Globus pallidus (tissue), 1 donor: Measurements from ENCODE around the gene P2RX6.

ENCODE experiments used
- DNase-seq: peaks from one replicate; pipeline ENCODE4 v3.0.0-alpha.2; 2015; ENCODE audit warnings: low spot score

The P2RX6 gene

DNA sequence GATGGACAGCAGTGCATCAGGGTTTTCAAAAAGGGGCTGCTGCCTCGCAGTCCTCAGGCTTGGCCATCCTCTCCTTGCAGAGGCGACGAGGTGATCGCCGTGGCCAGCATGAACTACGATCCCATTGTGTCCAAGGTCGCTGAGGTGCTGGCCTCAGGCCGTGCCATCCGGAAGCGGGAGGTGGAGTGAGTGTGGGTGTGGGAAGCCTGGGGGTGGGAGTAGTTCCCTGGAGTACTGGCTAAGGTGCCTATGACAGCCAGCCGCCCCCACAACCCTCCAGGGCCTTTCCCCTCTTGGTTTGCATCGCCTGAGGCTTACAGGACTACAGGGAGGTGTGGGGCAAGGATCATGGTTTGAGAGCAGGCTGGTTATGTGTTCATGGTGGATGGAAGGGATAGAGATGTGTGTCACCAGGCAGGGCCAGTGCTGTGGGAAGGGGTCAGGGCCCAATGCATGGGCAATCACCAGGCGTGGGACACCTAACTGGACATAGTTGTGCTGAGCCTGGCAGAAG lies 35.0 kb upstream of the P2RX6 start:
- DNase-seq, result no peak

DNA sequence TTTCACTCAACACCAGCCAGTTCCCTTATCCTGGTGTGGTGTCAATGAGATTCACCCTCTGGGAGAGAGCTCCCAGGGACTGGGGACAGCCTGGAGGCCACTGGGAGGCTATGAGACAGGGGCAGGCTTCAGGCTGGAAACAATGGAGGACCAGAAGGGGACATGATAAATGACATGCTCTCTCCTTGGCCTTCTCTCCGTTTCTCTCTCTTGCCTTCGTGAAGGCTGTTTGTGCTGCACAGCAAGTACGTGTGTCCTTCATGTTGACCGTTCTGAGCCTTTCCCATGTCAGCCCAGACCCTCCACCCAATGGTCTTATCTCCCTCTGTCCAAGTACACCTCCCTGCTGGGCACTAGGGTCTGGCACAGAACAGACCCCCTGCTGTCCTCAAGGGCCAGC lies 34.4 kb upstream of the P2RX6 start:
- no peak for DNase-seq

DNA sequence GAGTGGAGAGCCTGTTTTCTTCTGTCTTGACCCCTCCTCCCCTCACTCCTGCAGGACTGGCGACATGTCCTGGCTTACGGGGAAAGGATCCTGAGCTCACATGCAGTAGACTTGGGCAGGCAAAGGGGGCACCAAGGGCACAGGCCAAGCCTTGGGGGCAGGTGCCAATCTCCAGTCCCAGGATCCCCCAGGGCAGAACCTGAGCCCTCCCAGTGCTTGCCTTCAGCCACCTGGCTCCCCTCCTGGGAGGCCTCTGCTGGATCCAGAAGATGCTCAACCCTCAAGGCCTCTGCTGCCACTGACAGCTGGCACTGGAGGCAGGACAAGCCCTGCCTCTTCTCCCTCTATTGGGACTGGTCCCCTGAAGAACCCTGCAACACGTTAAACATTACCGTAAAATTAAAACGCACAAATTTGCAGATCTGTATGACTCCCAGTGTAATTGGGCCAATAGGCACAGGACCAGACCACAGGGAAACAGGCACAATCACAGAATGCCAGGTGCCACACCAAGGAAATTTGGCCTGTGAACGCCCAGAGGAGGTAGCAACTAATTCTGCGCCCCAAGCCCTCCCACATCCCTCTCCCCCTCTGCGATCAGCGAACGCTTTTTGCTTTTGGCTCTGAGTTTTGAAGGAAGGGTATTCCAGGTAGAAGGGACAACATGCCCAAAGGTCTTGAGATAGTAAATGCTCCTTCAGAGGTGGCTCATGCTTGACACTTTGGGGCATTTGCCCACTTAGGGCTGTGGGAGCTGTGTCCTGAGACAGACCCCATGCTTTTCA lies 33.8 kb upstream of the P2RX6 start:
- no peak for DNase-seq

DNA sequence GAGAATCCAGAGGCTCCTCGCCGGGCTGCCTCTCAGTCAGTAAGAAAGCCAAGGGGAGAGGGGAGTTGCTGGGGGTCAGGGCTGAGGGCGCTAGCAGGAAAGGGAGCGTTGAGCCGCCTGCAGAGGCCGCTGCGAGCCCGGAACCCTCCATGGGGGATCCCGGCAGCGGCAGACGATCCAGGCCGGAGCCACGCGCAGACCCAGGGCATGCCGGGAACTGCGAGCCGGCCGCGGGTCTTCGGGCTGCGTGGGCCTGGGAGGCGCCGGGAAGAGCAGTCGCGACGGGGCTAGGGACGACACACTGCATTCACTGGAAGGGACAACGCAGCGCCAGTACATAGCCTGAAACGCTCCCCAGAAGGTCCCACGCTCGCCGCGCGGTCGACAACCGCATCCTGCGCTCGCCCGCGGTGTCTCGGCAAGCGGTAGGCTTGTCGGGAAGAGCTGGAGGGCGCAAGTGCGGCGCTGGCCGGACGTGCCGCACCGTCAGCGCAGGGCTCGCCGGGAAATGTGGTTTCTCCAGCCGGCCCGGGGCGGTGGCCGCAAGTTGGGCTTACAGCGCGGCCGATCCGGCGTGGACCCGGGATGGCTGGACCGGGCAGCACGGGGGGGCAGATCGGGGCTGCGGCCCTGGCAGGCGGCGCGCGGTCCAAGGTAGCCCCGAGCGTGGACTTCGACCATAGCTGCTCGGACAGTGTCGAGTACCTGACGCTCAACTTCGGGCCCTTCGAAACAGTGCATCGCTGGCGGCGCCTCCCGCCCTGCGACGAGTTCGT lies 33.0 kb upstream of the P2RX6 start, which contains the start of gene LZTR1:
TSS of gene LZTR1 (plus strand) at position 511 of the 776 bp plus-strand sequence. CDS start at position 586, 75 bp downstream.
- DNase-seq, result peak; percentile 86

DNA sequence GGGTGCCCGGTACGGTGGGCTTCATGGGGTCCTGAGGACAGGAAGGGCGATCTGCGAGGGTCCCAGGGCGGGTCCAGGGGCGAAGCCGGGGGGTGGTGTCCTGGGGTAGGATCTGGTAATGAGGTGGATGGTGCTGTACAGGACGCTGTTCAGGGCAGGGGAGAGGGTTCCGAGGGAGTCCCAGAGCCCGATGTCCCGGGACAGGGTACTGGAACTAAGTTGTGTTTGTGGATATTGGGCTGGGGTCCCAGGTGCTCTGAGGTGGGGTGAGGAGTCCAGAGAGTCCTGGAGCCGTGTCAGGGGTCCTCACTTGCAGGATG lies 32.4 kb upstream of the P2RX6 start:
- no peak for DNase-seq

DNA sequence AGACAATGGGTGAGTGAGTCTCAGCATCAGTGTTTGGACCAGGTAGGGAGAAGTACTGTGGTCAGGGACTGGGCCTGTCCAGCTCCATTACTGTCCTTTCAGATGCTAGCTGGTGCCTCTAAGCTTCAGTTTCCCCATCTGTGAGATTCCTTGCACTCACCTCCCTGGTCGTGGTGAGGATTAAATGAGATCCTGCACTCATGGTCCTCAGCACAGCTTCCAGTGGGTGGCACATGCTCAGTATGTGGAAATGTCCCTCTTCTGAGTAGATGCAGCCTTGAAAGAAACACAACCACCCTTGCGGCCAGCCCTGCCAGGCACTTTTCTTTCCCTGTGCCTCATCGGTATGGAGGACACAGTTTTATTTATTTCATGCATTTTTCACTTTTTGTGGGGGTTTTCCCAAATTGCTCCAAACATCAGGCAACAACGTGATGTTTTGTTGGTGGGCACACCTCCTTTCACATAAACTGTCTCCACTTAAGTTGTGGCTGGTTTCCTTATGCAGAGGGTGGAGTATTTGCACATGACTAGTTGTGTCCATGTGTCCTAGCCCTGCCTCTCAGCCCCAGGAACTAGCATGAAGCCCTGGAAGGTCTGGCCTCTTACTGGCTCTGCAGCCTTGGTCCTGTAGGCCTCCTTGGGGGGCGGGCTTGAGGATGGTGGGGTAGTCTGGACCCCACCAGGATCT lies 31.7 kb upstream of the P2RX6 start:
- no peak for DNase-seq

DNA sequence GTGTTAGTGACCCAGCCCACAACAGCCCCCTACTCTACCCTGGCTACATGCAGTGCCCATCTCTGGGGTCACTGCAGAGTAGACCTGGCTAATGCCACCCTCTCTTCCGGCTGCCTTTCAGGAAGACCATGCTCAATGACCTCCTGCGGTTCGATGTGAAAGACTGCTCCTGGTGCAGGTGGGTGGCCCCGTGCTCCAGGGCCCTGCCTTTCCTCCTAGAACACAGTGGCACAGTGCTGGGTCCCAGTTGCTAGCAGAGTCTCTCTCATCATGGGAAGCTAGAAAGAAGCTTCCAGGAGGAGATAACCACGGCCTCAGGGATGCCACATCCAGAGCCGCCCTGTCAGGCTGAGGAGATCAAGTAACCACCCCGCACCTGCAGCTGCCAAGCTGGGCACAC lies 29.2 kb upstream of the P2RX6 start:
- DNase-seq, result no peak

DNA sequence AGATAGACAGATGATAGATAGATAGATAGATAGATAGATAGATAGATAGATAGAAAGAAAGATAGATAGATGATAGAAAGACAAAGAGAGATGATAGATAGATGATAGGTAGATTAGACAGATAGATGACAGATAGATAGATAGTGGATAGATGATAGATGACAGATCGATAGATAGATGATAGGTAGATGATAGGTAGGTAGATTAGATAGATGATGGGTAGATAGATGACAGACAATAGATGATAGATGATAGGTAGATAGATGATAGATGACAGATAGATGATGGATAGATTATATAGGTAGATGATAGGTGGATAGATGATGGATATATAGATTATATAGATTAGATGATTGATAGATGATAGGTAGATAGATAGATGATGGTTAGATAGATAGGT lies 28.6 kb upstream of the P2RX6 start:
- no peak for DNase-seq

DNA sequence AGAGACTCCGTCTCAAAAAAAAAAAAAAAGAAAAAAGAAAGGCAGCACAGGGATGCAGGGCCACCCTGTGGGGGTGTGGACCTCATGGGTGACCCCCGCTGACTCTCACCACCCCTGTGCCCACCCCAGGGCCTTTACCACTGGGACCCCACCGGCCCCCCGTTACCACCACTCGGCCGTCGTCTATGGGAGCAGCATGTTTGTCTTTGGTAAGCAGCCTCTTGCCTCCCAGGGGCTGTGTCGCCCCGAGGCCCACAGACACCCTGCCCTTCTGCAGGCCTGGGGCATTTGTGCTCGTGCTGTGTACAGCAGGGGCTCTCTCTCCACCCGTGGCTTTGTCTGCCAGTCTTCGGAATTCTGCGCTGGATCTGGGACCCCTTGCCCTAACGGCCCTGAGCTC lies 27.6 kb upstream of the P2RX6 start:
- DNase-seq, result no peak

DNA sequence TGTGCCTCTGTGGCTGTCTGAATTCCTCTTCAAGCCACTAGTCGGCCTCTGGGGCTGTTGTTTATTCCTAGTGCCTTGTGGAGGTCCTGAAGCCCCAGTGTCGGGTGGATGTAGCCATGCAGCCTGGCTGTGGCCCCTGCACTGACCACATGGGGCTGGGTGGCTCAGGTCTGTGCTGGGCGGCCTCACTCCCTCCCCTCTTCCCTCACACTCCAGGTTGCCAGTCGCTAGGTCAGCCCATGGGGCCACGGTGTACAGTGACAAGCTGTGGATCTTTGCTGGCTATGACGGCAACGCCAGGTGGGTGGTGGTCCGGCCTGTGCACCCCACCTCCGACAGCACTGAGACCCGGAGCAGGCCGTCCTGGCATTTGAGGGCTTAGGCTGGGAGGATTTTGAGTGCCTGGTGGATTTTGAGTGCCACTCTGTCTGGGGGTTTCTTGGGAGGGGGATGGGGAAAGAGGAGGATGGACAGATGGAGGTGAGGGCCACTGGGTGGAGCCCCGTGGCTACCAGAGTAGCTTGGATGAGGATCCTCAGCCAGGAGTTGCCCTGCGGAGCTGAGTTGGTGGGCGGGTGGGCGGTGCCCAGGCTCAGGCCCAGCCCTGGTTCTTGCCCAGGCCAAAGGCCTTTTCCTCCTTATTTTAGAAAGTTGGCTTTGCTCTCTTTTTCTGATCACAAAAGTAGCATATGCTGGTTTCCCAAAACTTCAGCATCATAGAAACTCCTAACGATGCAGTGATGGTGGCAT lies 26.2 kb upstream of the P2RX6 start:
- DNase-seq, result no peak

DNA sequence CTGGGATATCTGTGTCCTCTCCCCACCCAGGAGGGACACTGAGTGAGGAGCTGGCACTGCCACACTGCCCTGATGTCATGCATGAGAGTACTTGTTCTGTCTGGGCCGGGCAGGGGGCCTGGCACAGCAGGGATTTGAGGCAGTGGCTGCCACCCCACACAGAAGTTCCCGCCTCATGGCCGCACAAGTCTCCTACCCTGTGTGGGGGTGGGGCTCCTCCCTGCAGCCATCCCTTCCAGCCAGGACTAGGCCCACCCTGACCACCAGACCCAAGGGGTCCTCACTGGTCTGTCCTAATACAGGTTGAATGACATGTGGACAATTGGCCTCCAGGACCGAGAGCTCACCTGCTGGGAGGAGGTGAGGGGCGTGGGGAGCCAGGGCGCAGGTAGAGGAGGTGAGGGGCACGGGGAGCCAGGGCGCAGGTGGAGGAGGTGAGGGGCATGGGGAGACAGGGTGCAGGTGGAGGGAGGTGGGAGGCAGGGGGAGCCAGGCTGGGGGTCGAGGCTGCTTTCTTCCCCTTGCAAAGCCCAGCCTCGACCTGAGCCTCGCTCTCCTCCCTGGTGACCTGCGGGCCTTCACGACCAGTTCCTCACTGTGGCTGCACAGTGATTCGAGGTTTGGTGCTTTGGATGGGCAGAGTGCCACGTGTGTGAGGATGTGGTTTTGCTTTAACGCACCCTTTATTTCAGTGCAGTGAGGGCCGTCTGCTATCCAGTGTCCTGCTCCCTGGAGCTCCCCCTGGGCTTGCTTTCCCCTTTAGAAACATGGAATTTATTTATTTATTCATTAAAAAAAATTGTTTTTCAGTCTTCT lies 25.4 kb upstream of the P2RX6 start:
- no peak for DNase-seq

DNA sequence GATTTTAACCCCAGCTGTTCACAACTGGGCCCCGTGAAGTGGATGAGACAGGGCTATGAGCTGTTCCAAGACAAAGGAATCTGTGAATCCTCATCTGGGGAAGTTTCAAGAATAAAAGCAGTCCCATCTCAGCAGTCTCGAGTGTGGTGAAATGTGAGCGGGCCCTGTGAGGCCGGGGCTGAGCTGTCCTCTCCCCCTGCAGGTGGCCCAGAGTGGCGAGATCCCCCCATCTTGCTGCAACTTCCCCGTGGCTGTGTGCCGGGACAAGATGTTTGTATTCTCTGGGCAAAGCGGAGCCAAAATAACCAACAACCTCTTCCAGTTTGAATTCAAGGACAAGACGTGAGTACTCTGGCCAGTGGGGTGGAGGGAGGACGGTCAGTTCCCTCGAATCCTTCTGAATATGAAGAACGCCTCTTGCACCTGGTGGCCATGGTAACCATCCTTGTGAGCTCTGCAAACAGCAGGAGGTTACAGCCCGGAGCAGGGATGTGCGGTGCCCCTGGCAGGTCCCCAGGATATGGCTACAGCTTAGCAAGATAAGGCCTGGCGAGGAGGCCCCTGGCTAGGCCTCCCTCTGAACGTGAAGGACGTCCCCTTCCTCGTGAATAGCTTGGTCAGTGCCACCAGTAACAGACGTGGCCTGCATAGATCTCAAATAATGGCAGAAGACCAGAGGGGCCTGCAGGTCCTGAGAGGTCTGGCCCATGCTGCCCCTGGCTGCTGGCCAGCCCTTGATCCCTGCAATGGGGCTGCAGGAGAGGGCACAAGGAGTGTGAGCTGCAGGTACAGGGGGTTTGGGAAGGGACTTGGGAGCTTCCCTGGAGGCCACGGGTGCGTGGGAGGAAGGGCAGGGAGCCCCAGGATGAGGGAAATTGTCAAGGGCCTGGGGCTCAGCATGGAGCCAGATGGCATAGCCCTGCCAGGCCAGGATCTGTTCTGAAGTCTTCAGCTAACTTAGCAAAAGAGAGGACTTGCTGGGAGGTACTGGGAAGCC lies 24.5 kb upstream of the P2RX6 start:
- DNase-seq, result no peak

DNA sequence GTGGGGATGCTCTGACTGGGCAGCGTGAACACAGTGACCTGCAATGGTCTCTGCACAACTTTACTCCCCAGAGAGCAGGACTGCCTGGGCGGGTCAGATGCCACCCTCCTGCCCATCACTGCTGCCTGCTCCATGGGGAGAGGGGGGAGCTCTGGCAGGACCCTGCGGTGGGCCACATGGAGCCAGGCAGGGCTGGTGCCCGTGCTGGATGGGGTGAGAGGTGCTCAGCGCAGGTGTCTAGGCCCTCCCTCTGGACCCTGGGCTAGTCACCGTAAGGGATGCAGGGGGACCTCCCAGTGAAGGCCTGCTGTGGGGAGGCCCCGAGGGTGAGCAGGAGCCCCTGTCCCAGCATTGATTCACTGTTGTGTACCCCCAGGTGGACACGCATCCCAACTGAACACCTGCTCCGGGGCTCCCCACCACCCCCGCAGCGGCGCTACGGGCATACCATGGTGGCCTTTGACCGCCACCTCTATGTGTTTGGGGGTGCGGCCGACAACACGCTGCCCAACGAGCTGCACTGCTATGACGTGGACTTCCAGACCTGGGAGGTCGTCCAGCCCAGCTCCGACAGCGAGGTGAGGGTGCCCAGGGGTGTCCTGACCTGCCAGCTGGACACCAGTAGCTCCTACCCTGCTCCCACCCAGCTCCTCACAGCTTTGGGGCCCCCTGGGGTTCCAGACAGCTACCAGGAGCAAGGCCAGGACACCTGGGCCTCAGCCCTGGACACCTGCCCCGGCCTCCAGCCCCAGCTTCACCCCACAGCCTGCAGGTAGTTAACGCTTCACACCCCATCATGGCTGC lies 23.5 kb upstream of the P2RX6 start:
- no peak for DNase-seq

DNA sequence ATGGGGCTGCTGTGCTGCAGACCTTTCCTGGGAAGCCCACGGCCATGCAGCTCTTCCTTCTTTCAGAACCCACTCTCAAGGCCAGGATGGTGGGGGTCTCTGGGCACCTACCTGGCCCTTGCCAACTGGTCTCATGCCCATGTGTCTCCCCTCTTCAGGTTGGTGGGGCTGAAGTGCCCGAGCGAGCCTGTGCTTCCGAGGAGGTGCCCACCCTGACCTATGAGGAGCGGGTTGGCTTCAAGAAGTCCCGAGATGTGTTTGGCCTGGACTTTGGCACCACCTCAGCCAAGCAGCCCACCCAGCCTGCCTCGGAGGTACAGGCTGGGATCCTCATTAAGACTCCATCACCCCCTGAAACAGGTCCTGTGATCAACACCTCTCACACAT lies 22.9 kb upstream of the P2RX6 start:
- no peak for DNase-seq

DNA sequence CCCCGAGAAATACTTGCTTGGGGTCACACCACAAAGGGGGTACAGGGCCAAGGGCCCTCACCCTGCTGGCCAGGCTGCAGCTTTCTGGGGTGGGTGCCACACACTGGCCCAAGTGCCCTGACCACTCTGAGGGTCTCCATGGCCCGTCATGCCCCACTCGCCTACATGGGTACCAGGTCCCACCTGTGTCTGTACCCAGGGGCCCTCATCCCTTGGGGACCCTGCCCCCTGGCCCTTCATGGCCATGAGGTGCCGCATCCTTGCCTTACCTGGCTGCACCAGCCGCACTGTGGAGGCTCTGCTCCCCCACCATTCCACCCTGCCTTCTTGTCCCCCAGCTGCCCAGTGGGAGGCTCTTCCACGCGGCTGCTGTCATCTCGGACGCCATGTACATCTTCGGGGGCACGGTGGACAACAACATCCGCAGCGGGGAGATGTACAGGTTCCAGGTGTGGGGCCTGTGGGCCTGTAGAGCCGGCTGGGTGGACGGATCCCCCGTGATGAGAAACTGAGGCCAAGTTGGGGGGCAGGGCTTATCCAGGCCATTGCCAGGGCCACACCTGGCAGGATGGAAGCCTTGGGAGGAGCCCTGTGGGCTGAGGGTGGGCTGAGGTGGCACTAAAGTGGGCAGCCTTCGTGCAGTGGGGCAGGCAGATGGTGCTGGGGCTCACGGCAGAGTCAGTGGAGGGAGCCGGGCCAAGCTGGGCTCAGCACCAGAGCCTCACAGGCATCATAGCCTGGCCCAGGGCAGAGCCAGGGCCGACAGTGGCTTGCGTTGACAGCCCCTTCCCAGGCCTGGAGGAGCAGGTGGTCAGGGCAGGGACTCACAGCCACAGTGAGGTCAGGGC lies 22.3 kb upstream of the P2RX6 start:
- DNase-seq, result no peak

DNA sequence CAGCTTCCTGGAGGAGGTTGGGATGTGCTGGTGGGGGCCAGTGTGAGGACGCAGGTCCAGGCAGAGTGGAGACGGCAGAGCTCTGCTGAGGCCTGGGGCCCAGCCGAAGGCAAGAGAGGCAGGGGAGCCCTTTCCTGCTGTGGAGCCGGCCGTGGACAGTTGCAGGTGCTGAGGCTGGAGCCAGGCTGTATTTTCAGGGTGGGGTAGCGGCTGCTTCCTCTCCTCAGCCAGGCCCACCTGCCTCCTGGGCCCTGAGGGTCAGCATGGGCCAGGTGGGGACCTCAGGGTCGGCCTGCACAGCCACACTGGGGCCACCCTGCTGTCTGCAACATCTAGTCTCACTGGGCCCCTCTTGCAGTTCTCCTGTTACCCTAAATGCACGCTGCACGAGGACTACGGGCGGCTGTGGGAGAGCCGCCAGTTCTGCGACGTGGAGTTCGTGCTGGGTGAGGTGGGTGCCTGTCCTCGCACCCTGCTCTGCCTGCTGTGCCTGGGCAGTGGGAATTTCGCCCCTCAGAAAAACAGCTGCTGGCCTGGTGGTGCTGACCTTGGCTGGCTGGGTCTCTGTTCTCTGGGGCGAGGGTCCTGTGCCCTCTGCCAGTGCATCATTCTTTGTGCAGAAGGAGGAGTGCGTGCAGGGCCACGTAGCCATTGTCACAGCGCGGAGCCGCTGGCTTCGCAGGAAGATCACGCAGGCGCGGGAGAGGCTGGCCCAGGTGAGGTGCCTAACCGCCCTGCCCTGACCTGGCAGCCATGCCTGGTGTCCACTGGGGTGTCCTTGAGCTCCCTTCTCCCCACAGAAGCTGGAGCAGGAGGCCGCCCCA lies 21.4 kb upstream of the P2RX6 start:
- no peak for DNase-seq
